H1 (cell line): Measurements from ENCODE around the gene CRELD1. TPM values are rescaled to one million over a fixed set of nuclear protein-coding genes. Genes with fewer than 3 reads are reported as not detected.

Experiments used
- CTCF ChIA-PET: fragments of 300-600 bp; sonication (Branson Sonifier 250); formaldehyde crosslinking; loops from one replicate; lab custom pipeline; 2021; ENCODE audit not compliant: partially characterized antibody; lab: Charles Lee
- POLR2A ChIA-PET: fragments of 300-600 bp; sonication (Branson Sonifier 250); formaldehyde crosslinking; loops from one replicate; lab custom pipeline; 2021; ENCODE audit warnings: inconsistent platforms; ENCODE audit not compliant: partially characterized antibody; lab: Charles Lee
- DNase-seq, 2 experiments: peaks; one replicate each; pipeline versions ENCODE4 v3.0.0 to v3.0.0-alpha.2; 2010 to 2022; ENCODE audit warnings: low spot score in 2 of 2, low read depth in 1 of 2, mixed read lengths in 1 of 2
- FAIRE-seq: peaks from 2 replicates; lab custom pipeline; 2011; peaks lifted over from hg19 to GRCh38; lab: Jason Lieb, UNC
- H2AFZ ChIP-seq: 2 replicates; pipeline ENCODE4 v1.8.1; 2012; ENCODE audit warnings: low read length, inconsistent platforms
- H2AK5ac ChIP-seq: 2 replicates; pipeline ENCODE4 v1.6.1; 2013; ENCODE audit warnings: low read depth, low read length
- H2BK120ac ChIP-seq: replicated peaks from 2 replicates; pipeline ENCODE3; 2013; ENCODE audit warnings: low read depth, low read length, inconsistent platforms
- H2BK12ac ChIP-seq: 2 replicates; pipeline ENCODE4 v1.6.1; 2013; ENCODE audit warnings: low read depth, low read length
- H2BK15ac ChIP-seq: 2 replicates; pipeline ENCODE4 v1.6.1; 2013; ENCODE audit warnings: low read length
- H2BK20ac ChIP-seq: 2 replicates; pipeline ENCODE4 v1.6.1; 2013; ENCODE audit warnings: low read length
- H2BK5ac ChIP-seq: 2 replicates; pipeline ENCODE4 v1.6.1; 2013; ENCODE audit warnings: low read depth, low read length
- H3K14ac ChIP-seq: 2 replicates; pipeline ENCODE4 v1.6.1; 2013; ENCODE audit warnings: inconsistent platforms; ENCODE audit not compliant: insufficient read length
- H3K18ac ChIP-seq: 2 replicates; pipeline ENCODE4 v1.6.1; 2013; ENCODE audit warnings: low read length; ENCODE audit errors: extremely low read depth
- H3K23ac ChIP-seq: 2 replicates; pipeline ENCODE4 v1.6.1; 2013; ENCODE audit warnings: inconsistent platforms; ENCODE audit not compliant: insufficient read length
- H3K23me2 ChIP-seq: 2 replicates; pipeline ENCODE4 v1.6.1; 2013; ENCODE audit warnings: low read depth, low read length
- H3K27ac ChIP-seq: 2 replicates; pipeline ENCODE4 v1.6.1; 2011; ENCODE audit warnings: low read depth, low read length, inconsistent platforms
- H3K27me3 ChIP-seq, 4 experiments: replicated peaks in 1 of 4; 1 replicate in 1 of 4; 2 replicates in 3 of 4; pipeline versions ENCODE4 v1.6.1 to v1.8.1; 2011 to 2013; ENCODE audit warnings: low read length in 3 of 4, mild to moderate bottlenecking in 3 of 4, inconsistent platforms in 2 of 4, mixed read lengths in 2 of 4, moderate library complexity in 1 of 4; ENCODE audit not compliant: control insufficient read depth in 3 of 4, insufficient read depth in 3 of 4; ENCODE audit errors: extremely low read depth in 1 of 4
- H3K36me3 ChIP-seq, 4 experiments: 2 replicates each; pipeline versions ENCODE4 v1.6.1 to v1.8.1; 2011 to 2013; ENCODE audit warnings: mild to moderate bottlenecking in 4 of 4, low read length in 3 of 4, moderate library complexity in 2 of 4, control low read depth in 1 of 4, inconsistent platforms in 1 of 4; ENCODE audit not compliant: insufficient read depth in 4 of 4, control insufficient read depth in 2 of 4
- H3K4ac ChIP-seq: replicated peaks from 2 replicates; pipeline ENCODE3; 2013; ENCODE audit warnings: low read length, low read depth, mixed read lengths, inconsistent platforms; ENCODE audit not compliant: insufficient read length
- H3K4me1 ChIP-seq, 4 experiments: replicated peaks in 1 of 4; 1 replicate in 1 of 4; 2 replicates in 3 of 4; pipeline versions ENCODE4 v1.6.1 to v1.8.1; 2011 to 2013; ENCODE audit warnings: low read length in 3 of 4, inconsistent platforms in 2 of 4, mixed read lengths in 1 of 4; ENCODE audit not compliant: insufficient read depth in 4 of 4, control insufficient read depth in 3 of 4
- H3K4me2 ChIP-seq, 2 experiments: 2 replicates each; pipeline versions ENCODE4 v1.6.1 to v1.8.1; 2011 to 2013; ENCODE audit warnings: low read depth in 2 of 2, low read length in 2 of 2, control low read depth in 1 of 2, inconsistent platforms in 1 of 2, mild to moderate bottlenecking in 1 of 2; ENCODE audit not compliant: insufficient read depth in 1 of 2
- H3K4me3 ChIP-seq, 4 experiments: fragments of 200-600, 300-600 bp in 1 of 4; sonication (generic), shearing (Covaris generic), sonication (Bioruptor Twin) in 1 of 4; 2 replicates each; pipeline versions ENCODE4 v1.5.1 to v1.8.1; 2011 to 2016; ENCODE audit warnings: low read length in 4 of 4, low read depth in 3 of 4, control low read depth in 2 of 4, inconsistent platforms in 2 of 4, mild to moderate bottlenecking in 2 of 4, mixed read lengths in 1 of 4, moderate library complexity in 1 of 4; ENCODE audit not compliant: insufficient read depth in 2 of 4; ENCODE audit errors: extremely low read depth in 1 of 4
- H3K56ac ChIP-seq: replicated peaks from 2 replicates; pipeline ENCODE3; 2013; ENCODE audit warnings: low read depth, mild to moderate bottlenecking, mixed read lengths, low read length, inconsistent platforms; ENCODE audit not compliant: insufficient read length
- H3K79me1 ChIP-seq: 2 replicates; pipeline ENCODE4 v1.6.1; 2013; ENCODE audit warnings: low read depth, low read length, control low read depth
- H3K79me2 ChIP-seq, 2 experiments: 2 replicates each; pipeline versions ENCODE4 v1.6.1 to v1.8.1; 2012 to 2013; ENCODE audit warnings: low read length in 2 of 2, mild to moderate bottlenecking in 2 of 2, inconsistent platforms in 1 of 2; ENCODE audit not compliant: insufficient read depth in 2 of 2, control insufficient read depth in 1 of 2
- H3K9ac ChIP-seq, 4 experiments: replicated peaks in 1 of 4; 1 replicate in 1 of 4; 2 replicates in 3 of 4; pipeline versions ENCODE4 v1.6.1 to v1.8.1; 2011 to 2013; ENCODE audit warnings: low read depth in 3 of 4, low read length in 3 of 4, control low read depth in 2 of 4, mild to moderate bottlenecking in 2 of 4, moderate library complexity in 2 of 4, inconsistent platforms in 1 of 4; ENCODE audit errors: extremely low read depth in 1 of 4
- H3K9me3 ChIP-seq, 2 experiments: 2 replicates each; pipeline versions ENCODE4 v1.6.1 to v1.8.1; 2012 to 2013; ENCODE audit warnings: mild to moderate bottlenecking in 2 of 2, moderate library complexity in 2 of 2, control low read depth in 1 of 2, inconsistent platforms in 1 of 2, low read depth in 1 of 2, low read length in 1 of 2, mixed read lengths in 1 of 2; ENCODE audit not compliant: insufficient read depth in 2 of 2
- H4K20me1 ChIP-seq, 2 experiments: replicated peaks in 1 of 2; 2 replicates each; pipeline versions ENCODE3 to v1.8.1; 2011 to 2013; ENCODE audit warnings: inconsistent platforms in 2 of 2, low read length in 2 of 2, mild to moderate bottlenecking in 1 of 2; ENCODE audit not compliant: insufficient read depth in 2 of 2, control insufficient read depth in 1 of 2
- H4K5ac ChIP-seq: 2 replicates; pipeline ENCODE4 v1.6.1; 2013; ENCODE audit warnings: low read length, low read depth, mixed read lengths, inconsistent platforms; ENCODE audit not compliant: insufficient read length
- H4K8ac ChIP-seq: 2 replicates; pipeline ENCODE4 v1.8.0; 2013; ENCODE audit warnings: mild to moderate bottlenecking, moderate library complexity, low read length, inconsistent platforms; ENCODE audit not compliant: insufficient read depth; ENCODE audit errors: extremely low read depth
- H4K91ac ChIP-seq: replicated peaks from 2 replicates; pipeline ENCODE3; 2013; ENCODE audit warnings: low read length, mixed read lengths, inconsistent platforms; ENCODE audit not compliant: insufficient read length
- NRF1 ChIP-seq: IDR thresholded peaks from 2 replicates; pipeline ENCODE4 v1.6.1; 2011; ENCODE audit warnings: mild to moderate bottlenecking, low read depth, low read length, improper control_type of control experiment
- PHF8 ChIP-seq: fragments of 200-600 bp; sonication (generic); conservative IDR thresholded peaks from 2 replicates; pipeline ENCODE4 v1.7.1; 2012; ENCODE audit warnings: low read depth, mild to moderate bottlenecking, inconsistent platforms, low read length, moderate library complexity
- SAP30 ChIP-seq: fragments of 300-600 bp; sonication (generic); IDR thresholded peaks from 2 replicates; pipeline ENCODE4 v1.7.1; 2012; ENCODE audit warnings: low read length, moderate library complexity, mild to moderate bottlenecking, inconsistent platforms; ENCODE audit not compliant: insufficient read depth, insufficient replicate concordance
- WGBS, 2 experiments: shearing (Covaris generic) in 1 of 2; methylation state at CpG; one replicate each; pipeline versions ENCODE4 v1.1.6 to v1.1.7; 2013 to 2015; ENCODE audit warnings: low lambda C conversion rate in 2 of 2, mixed read lengths in 2 of 2, inconsistent platforms in 1 of 2, low coverage in 1 of 2, missing lambda C conversion rate in 1 of 2; ENCODE audit not compliant: insufficient replicate concordance in 2 of 2, insufficient coverage in 1 of 2, insufficient read length in 1 of 2; ENCODE audit errors: extremely low coverage in 1 of 2, missing lambda C conversion rate in 1 of 2; 5-methylcytosine and 5-hydroxymethylcytosine counted together
- polyA plus RNA-seq, 7 experiments: library from polyadenylated mRNA; depleted of rRNA in 3 of 7; stranded (reverse) in 5 of 7; unstranded in 2 of 7; fragments of >200 nt in 5 of 7; fragments of 200-250 nt in 2 of 7; gene quantifications; 1 replicate in 5 of 7; 2 replicates in 1 of 7; 4 replicates in 1 of 7; pipeline versions ENCODE4 v1.2.1 to v1.2.3, GENCODE V29; 2011 to 2013; ENCODE audit warnings: missing spikeins in 2 of 7, mixed read lengths in 2 of 7
- total RNA-seq: library from RNA; stranded (reverse); fragmentation: NEBNext Ultra II Directional; extraction: Animal tissue kit (Norgen Biotek cat#: 25700); gene quantifications from 2 replicates; pipeline ENCODE4 v1.2.1, GENCODE V29; 2021

The CRELD1 gene
- total and polyA plus RNA-seq, 2 of the 8 experiments (the other 6 are each of a cell fraction or from before 2014, with no cell fraction given): 12.9 to 15.1 TPM

DNA sequence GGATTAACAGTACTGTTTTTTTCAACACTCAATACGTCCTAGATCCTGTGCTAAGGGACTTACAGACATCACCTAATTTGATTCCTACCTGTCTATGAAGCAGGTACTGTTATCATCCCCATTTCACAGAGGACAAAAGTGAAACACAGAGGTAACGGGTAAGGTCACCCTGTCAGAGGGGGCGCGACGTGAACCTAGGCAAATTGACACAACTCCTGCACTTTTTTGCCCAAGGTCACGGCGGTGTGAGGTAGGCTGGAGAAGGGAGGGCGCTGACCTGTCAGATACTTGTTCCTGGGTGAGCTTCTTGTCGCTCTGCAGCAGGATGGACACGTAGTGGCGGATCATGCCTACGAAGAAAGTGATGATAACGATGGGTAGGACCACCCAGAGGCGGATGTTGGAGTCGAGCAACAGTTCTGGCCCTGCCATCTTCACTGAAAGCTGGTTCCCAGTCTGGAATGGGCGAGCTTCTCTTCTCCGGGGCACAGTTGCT, 52.6 kb downstream of the CRELD1 start:
- WGBS, 2 experiments: 7% methylated on average over 17 of the region's 17 CpGs; no CpG with 5 or more reads in 1 of the 2 experiments
- no peak for FAIRE-seq
- peak overlapping the region; percentile 82 for H3K27ac ChIP-seq

More for the DNA sequence above, 52.6 kb downstream of the CRELD1 start:
- TF ChIP-seq SAP30 (peak; percentile 98), NRF1 (no peak), PHF8 (peak; percentile 76)
- TF ChIP-seq, all 59 proteins: peak for 2
- H2BK20ac ChIP-seq: no peak overlapping the region
- no peak overlapping the region for H4K5ac ChIP-seq
- no peak overlapping the region for H3K23ac ChIP-seq
- H2BK120ac ChIP-seq: no peak overlapping the region
- H3K14ac ChIP-seq: no peak overlapping the region
- CTCF ChIA-PET: interaction anchor here (1.0 to 1.3 kb wide), 2 partner anchors 32 to 53 kb away, joined by 3 read pairs; partner anchors contain the start of gene CRELD1
- H3K79me2 ChIP-seq: peaks cover 5 to 47% of the 10 kb centered on the region in 2 experiments; a peak in 3 of 4 replicates
- no peaks in the 10 kb centered on the region for H3K9me3 ChIP-seq
- H3K4ac ChIP-seq: no peak overlapping the region
- no peak for DNase-seq
- no peak overlapping the region for H4K91ac ChIP-seq
- H2BK5ac ChIP-seq: peak overlapping the region; percentile 64
- H3K79me1 ChIP-seq: no peaks in the 10 kb centered on the region
- peak overlapping the region; percentile 96; the same call in 1 of the 2 replicates for H4K8ac ChIP-seq
- peak overlapping the region; percentile 81 to 98 for H3K4me2 ChIP-seq
- no peak overlapping the region for H2BK15ac ChIP-seq
- peaks cover 0 to 11% (median 0%) of the 10 kb centered on the region in 4 experiments; a peak in 2 of 8 replicates for H3K36me3 ChIP-seq
- H3K9ac ChIP-seq: peak overlapping the region; percentile 75 to 91 (median 82)
- no peak overlapping the region for H3K56ac ChIP-seq
- no peaks in the 10 kb centered on the region for H3K27me3 ChIP-seq
- H4K20me1 ChIP-seq: peaks cover 0 to 4% of the 10 kb centered on the region in 2 experiments
- no peak overlapping the region for H2AK5ac ChIP-seq
- H2BK12ac ChIP-seq: no peak overlapping the region
- peak overlapping the region; percentile 60 to 95 (median 90) for H3K4me3 ChIP-seq
- peak overlapping the region; percentile 95 for H2AFZ ChIP-seq
- no peak overlapping the region for H3K18ac ChIP-seq
- POLR2A ChIA-PET: interaction anchor here (0.6 to 3.5 kb wide), 14 partner anchors 9 to 698 kb away, joined by 3 to 35 read pairs (median 4); partner anchors contain the start of genes ARPC4, CRELD1, FANCD2 and PRRT3
- H3K23me2 ChIP-seq: peaks cover 4% of the 10 kb centered on the region; the same call in 1 of the 2 replicates
- H3K4me1 ChIP-seq: peaks cover 0 to 10% (median 2%) of the 10 kb centered on the region in 4 experiments; a peak in 2 of 7 replicates
